Gastrocnemius medialis (tissue), 4 donors: ENCODE data around the gene SCRG1. TPM values are rescaled to one million over a fixed set of nuclear protein-coding genes. Genes with fewer than 3 reads are reported as not detected.

ENCODE experiments used
- ATAC-seq, 2 donors: fragments of 150-250 bp; one replicate each; pipeline ENCODE4 v1.9.1; 2016
- DNase-seq, 2 donors: peaks; one replicate each; pipeline ENCODE4 v3.0.0-alpha.2; 2019
- H3K27ac ChIP-seq, 4 donors: fragments of 200-600 bp; sonication (generic); 1 replicate in 1 of 4; 2 replicates in 3 of 4; pipeline ENCODE4 v1.5.1; 2016 to 2018; ENCODE audit warnings: mild to moderate bottlenecking in 2 of 4, moderate library complexity in 1 of 4
- H3K27me3 ChIP-seq, 3 donors: fragments of 200-600 bp; sonication (generic) in 2 of 3; 1 replicate in 1 of 3; 2 replicates in 2 of 3; pipeline versions ENCODE4 v1.5.1 to v1.6.0; 2016 to 2019; ENCODE audit warnings: mild to moderate bottlenecking in 1 of 3, moderate library complexity in 1 of 3
- H3K36me3 ChIP-seq, 2 donors: fragments of 200-600 bp; sonication (generic) in 1 of 2; one replicate each; pipeline ENCODE4 v1.5.1; 2017 to 2018
- H3K4me1 ChIP-seq, 2 donors: fragments of 200-600 bp; sonication (generic) in 1 of 2; one replicate each; pipeline ENCODE4 v1.5.1; 2016 to 2017; ENCODE audit warnings: mild to moderate bottlenecking in 2 of 2
- H3K4me3 ChIP-seq, 4 donors: fragments of 200-600 bp; sonication (generic) in 3 of 4; 1 replicate in 1 of 4; 2 replicates in 3 of 4; pipeline ENCODE4 v1.5.1; 2016 to 2019; ENCODE audit warnings: mild to moderate bottlenecking in 2 of 4
- H3K9me3 ChIP-seq, 3 donors: fragments of 200-600 bp; sonication (generic) in 2 of 3; 1 replicate in 1 of 3; 2 replicates in 2 of 3; pipeline ENCODE4 v1.5.1; 2016 to 2019
- POLR2A ChIP-seq, 2 donors: fragments of 450-650 bp; IDR thresholded peaks; one replicate each; pipeline ENCODE4 v1.6.1; 2017; ENCODE audit warnings: antibody characterized with exemption in 2 of 2, mild to moderate bottlenecking in 2 of 2, moderate library complexity in 2 of 2
- in situ Hi-C, 4 donors: fragments of 200-750 bp; cut with MboI; loops; one replicate each; pipeline versions ENCODE4 v1.15.0 to v1.8.0; 2017; ENCODE audit warnings: low sequenced_read_pairs in 4 of 4
- intact Hi-C: fragments of 100-400 bp; cut with DNase I; formaldehyde crosslinking; loops from one replicate; pipeline ENCODE4 v1.15.1; 2023; ENCODE audit warnings: low total_unique reads
- total RNA-seq, 4 donors: library from RNA; depleted of rRNA; stranded (reverse); fragments of >200 nt; gene quantifications; one replicate each; pipeline versions ENCODE4 v1.1.0 to v1.2.3, GENCODE V29; 2016
- TF ChIP-seq, protein P1 (sequence below), 5 experiments: fragments of 450-650 bp in 3 of 5; fragments of 200-600 bp in 2 of 5; sonication (generic) in 2 of 5; IDR thresholded peaks in 4 of 5; conservative IDR thresholded peaks in 1 of 5; 1 replicate in 4 of 5; 2 replicates in 1 of 5; pipeline ENCODE4 v1.5.1; 2016 to 2019; ENCODE audit warnings: antibody characterized with exemption in 5 of 5, mild to moderate bottlenecking in 3 of 5, moderate library complexity in 3 of 5

Gene SCRG1
- total RNA-seq, 4 donors from 2014 or later, result not detected

DNA sequence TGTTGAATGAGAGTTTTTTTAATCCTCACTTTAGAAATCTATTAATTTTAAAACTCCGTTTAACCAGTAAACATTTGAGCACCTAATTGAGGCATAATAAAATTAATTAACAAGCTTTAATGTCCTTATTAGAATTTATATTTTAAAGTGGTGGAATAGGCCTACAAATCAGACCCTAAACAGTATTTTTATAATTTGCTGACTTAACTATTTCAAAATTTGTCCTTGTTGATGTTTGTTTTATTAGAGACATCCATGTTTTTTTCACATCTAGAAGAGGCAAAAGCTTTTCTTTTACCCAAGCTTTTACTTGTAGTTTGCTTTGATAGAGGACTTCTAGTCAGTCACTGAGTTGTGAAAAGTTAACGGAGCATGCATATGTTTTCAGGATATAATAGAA is 24.3 kb downstream of the SCRG1 start:
- Histone ChIP-seq H3K9me3 (no peaks in the 10 kb centered on the region), H3K4me3 (no peak overlapping the region), H3K36me3 (no peaks in the 10 kb centered on the region), H3K4me1 (peaks cover 0 to 9% of the 10 kb centered on the region in 2 donors), H3K27ac (no peak overlapping the region), H3K27me3 (no peaks in the 10 kb centered on the region)
- DNase-seq (no peak), ATAC-seq (no peak)
- TF ChIP-seq POLR2A (IDR thresholded peaks at IDR 0.05), result no peak
- TF ChIP-seq, protein P1, sequence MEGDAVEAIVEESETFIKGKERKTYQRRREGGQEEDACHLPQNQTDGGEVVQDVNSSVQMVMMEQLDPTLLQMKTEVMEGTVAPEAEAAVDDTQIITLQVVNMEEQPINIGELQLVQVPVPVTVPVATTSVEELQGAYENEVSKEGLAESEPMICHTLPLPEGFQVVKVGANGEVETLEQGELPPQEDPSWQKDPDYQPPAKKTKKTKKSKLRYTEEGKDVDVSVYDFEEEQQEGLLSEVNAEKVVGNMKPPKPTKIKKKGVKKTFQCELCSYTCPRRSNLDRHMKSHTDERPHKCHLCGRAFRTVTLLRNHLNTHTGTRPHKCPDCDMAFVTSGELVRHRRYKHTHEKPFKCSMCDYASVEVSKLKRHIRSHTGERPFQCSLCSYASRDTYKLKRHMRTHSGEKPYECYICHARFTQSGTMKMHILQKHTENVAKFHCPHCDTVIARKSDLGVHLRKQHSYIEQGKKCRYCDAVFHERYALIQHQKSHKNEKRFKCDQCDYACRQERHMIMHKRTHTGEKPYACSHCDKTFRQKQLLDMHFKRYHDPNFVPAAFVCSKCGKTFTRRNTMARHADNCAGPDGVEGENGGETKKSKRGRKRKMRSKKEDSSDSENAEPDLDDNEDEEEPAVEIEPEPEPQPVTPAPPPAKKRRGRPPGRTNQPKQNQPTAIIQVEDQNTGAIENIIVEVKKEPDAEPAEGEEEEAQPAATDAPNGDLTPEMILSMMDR (IDR thresholded peaks at IDR 0.05 in 4 of 5, conservative IDR thresholded peaks at IDR 0.05 in 1 of 5), result no peak
- in situ Hi-C loops (loop anchor here in 1 of 4 donors (5.0 to 25.0 kb wide), 2 partner anchors 37 to 913 kb away; partner anchors contain the start of genes CEP44 and FBXO8), intact Hi-C loops (loop anchor here (5.0 kb wide), 1 partner anchor 122 kb away; no protein-coding TSS in a partner anchor)

DNA sequence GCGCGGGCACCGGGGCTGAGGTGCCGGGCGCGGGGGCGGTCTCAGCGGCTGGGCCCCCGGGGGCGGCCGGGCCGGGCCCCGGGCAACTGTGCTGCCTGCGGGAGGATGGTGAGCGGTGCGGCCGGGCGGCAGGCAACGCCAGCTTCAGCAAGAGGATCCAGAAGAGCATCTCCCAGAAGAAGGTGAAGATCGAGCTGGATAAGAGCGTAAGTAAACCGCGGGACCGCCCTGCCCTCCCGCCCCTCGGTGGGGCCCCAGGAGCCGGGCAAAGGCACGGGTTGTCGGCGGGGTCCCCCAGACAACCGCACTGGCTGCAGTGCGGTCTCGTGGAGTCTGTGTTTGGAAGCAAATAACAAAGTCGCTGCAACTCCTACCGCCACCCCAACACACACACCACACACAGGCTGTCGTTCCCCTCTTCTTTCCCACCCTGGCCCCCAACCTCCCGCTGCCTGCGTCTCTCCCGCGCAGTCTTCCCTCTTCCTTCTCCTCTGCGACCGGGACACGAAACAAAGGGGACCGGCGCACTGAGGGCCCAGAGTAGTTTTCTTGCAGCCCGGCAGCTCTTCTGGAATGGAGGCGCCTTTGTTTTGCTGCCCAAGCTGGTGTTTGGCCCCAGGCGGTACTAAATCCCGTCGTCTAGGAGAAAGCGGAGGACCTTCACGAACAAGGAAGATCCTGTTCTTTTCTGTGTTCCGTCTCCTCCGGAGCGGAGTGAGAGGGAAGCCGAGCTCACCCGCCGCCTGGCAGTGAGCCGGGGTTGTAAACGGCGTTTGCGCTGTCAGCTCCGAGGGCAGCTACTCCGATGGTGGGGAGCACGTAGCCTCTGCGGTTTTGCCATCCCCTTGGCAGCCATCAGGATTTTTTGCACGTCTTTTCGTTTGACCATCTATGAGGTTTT is 27.4 kb downstream of the SCRG1 start:
- peak overlapping the region; percentile 93 to 99 (median 97) for H3K27ac ChIP-seq
- in situ Hi-C loops (loop anchor here in 1 of 4 donors (5.0 to 25.0 kb wide), 2 partner anchors 34 to 916 kb away; partner anchors contain the start of genes CEP44 and FBXO8), intact Hi-C loops (loop anchor here (1.0 to 5.0 kb wide), 2 partner anchors 37 to 119 kb away; partner anchors contain the start of gene HMGB2)
- no peaks in the 10 kb centered on the region for H3K9me3 ChIP-seq
- H3K27me3 ChIP-seq, result no peaks in the 10 kb centered on the region
- H3K4me1 ChIP-seq, result peaks cover 0 to 9% of the 10 kb centered on the region in 2 donors
- no peaks in the 10 kb centered on the region for H3K36me3 ChIP-seq
- TF ChIP-seq, protein P1 (IDR thresholded peaks at IDR 0.05 in 4 of 5, conservative IDR thresholded peaks at IDR 0.05 in 1 of 5), result no peak
- peak; percentile 23 to 26 for TF ChIP-seq POLR2A (IDR thresholded peaks at IDR 0.05)
- peak; percentile 16 to 23 for ATAC-seq
- peak overlapping the region; percentile 71 to 86 (median 80) for H3K4me3 ChIP-seq
- peak; percentile 52 to 53 for DNase-seq

DNA sequence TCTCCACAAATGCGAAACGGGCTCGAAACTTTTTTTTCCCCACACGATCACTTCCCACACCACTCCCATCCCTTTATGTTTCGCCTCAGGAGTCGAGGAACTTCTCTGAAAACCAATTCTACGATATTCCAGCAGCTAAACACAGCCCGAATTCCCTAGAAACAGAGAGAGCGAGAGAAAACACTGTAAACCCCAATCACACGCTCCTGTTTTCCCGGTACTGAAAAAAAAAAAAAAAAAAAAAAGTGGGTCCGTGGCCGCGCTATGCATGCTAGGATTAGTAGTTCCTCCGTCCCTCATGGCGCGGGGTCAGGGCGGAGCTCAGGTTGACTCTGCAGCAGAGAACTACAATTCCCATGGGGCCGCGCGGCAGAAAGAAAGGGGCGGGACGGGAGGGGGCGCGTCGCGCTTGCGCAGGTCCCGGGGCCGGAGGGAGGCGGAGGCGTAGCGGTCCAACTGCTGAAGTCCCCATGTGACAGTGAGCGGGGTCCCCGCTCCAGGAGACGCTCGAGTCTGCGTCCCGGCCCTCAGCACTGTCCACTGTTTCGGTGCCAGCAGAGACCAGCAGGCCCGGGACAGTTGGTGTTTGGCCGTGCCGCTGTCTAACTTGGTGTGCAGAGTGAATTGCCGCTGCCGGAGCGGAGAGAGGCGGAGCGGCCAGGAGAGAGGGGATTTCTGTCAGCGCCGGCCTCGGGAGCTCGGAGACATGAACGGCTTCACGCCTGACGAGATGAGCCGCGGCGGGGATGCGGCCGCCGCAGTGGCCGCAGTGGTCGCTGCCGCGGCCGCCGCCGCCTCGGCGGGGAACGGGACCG is 28.2 kb downstream of the SCRG1 start, which contains the start of gene SAP30:
SAP30 (plus strand) TSS at position 478 of the 815 bp plus-strand sequence; CDS start at position 707, 229 bp downstream.
- Histone ChIP-seq H3K4me3 (peak within 1 kb of the TSS; percentile 71 to 86 (median 80)), H3K4me1 (peaks cover 0 to 9% of the 10 kb centered on the region in 2 donors), H3K27ac (peak within 1 kb of the TSS; percentile 96 to 99 (median 97)), H3K9me3 (no peaks in the 10 kb centered on the region), H3K36me3 (no peaks in the 10 kb centered on the region), H3K27me3 (no peaks in the 10 kb centered on the region)
- intact Hi-C loops, result loop anchor here (1.0 to 5.0 kb wide), 2 partner anchors 36 to 118 kb away; partner anchors contain the start of gene HMGB2
- DNase-seq, result peak; percentile 98 to 99
- peak; percentile 81 to 85 for ATAC-seq
- TF ChIP-seq, protein P1 (IDR thresholded peaks at IDR 0.05 in 4 of 5, conservative IDR thresholded peaks at IDR 0.05 in 1 of 5), result no peak
- peak; percentile 95 to 99 for TF ChIP-seq POLR2A (IDR thresholded peaks at IDR 0.05)
- in situ Hi-C loops, result loop anchor here in 1 of 4 donors (5.0 to 25.0 kb wide), 2 partner anchors 33 to 917 kb away; partner anchors contain the start of genes CEP44 and FBXO8

DNA sequence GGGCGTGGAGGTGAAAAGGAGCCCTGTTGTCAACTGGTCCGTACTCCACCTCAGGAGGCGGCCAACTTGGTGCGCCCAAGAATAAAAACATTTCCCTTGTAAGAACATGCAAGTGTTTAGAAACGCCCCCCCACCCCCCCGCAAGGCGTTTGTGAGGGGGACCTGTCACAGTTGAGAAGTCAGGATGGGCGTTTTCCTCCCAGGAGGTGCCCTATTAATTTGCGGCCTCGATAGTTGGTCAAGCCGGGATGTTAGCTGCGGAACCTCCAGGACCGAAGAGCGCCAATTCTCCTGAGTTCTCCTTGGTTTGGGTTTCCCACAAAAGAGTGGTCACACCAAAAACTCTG is 28.8 kb downstream of the SCRG1 start:
- TF ChIP-seq, protein P1 (IDR thresholded peaks at IDR 0.05 in 4 of 5, conservative IDR thresholded peaks at IDR 0.05 in 1 of 5), result no peak
- TF ChIP-seq POLR2A (IDR thresholded peaks at IDR 0.05), result no peak
- ATAC-seq (peak; percentile 36 to 40), DNase-seq (peak; percentile 38 to 70)
- no peaks in the 10 kb centered on the region for H3K9me3 ChIP-seq
- H3K27ac ChIP-seq, result peak overlapping the region; percentile 96 to 99 (median 97)
- no peaks in the 10 kb centered on the region for H3K36me3 ChIP-seq
- no peaks in the 10 kb centered on the region for H3K27me3 ChIP-seq
- H3K4me1 ChIP-seq, result peaks cover 0 to 9% of the 10 kb centered on the region in 2 donors
- in situ Hi-C loops, result loop anchor here in 1 of 4 donors (5.0 to 25.0 kb wide), 2 partner anchors 33 to 917 kb away; partner anchors contain the start of genes CEP44 and FBXO8
- intact Hi-C loops, result loop anchor here (5.0 kb wide), 1 partner anchor 118 kb away; no protein-coding TSS in a partner anchor
- H3K4me3 ChIP-seq, result peak overlapping the region; percentile 71 to 84 (median 76)
